Upper lobe of left lung (tissue), 6 donors: Measurements from ENCODE around the gene TRIM10. TPM values are rescaled to one million over a fixed set of nuclear protein-coding genes. Genes with fewer than 3 reads are reported as not detected.
A peak's percentile ranks its signal among the peaks of the same experiment; 100 is the strongest.

Experiments used
- ATAC-seq, 2 donors: fragments of 200-7000 bp; cut with Tn5 transposase; one replicate each; pipeline ENCODE4 v1.9.1; 2022; ENCODE audit warnings: mild to moderate bottlenecking in 2 of 2, moderate library complexity in 2 of 2; ENCODE audit not compliant: low FRiP score in 2 of 2
- DNase-seq, 2 donors: peaks; one replicate each; pipeline ENCODE4 v3.0.0-alpha.2; 2019 to 2020
- H3K27ac ChIP-seq, 4 donors: fragments of 200-600 bp; sonication (generic); one replicate each; pipeline ENCODE4 v1.5.1; 2016 to 2019
- H3K27me3 ChIP-seq, 4 donors: fragments of 200-600 bp; sonication (generic); one replicate each; pipeline ENCODE4 v1.5.1; 2017 to 2019
- H3K36me3 ChIP-seq, 4 donors: fragments of 200-600 bp; sonication (generic); one replicate each; pipeline ENCODE4 v1.5.1; 2016 to 2019
- H3K4me1 ChIP-seq, 4 donors: fragments of 200-600 bp; sonication (generic); one replicate each; pipeline ENCODE4 v1.5.1; 2018 to 2019
- H3K4me3 ChIP-seq, 4 donors: fragments of 200-600 bp; sonication (generic); one replicate each; pipeline ENCODE4 v1.5.1; 2017 to 2019; ENCODE audit warnings: mild to moderate bottlenecking in 2 of 4, moderate library complexity in 1 of 4
- H3K9me3 ChIP-seq, 4 donors: fragments of 200-600 bp; sonication (generic); one replicate each; pipeline ENCODE4 v1.5.1; 2018 to 2019
- EP300 ChIP-seq, 4 donors: sonication (generic); formaldehyde crosslinking; IDR thresholded peaks; one replicate each; pipeline ENCODE4 v1.5.1; 2017; ENCODE audit warnings: antibody characterized with exemption in 4 of 4, control low read depth in 2 of 4
- POLR2A ChIP-seq, 4 donors: fragments of 450-650 bp; IDR thresholded peaks; one replicate each; pipeline ENCODE4 v1.5.1; 2016 to 2017; ENCODE audit warnings: antibody characterized with exemption in 4 of 4, mild to moderate bottlenecking in 2 of 4
- POLR2AphosphoS5 ChIP-seq, 2 donors: sonication (generic); formaldehyde crosslinking; IDR thresholded peaks; one replicate each; pipeline ENCODE4 v1.5.1; 2017; ENCODE audit warnings: antibody characterized with exemption in 2 of 2
- WGBS, 2 donors: methylation state at CpG; one replicate each; pipeline ENCODE4 v1.1.5; 2017 to 2018; 5-methylcytosine and 5-hydroxymethylcytosine counted together
- total RNA-seq, 6 donors: library from RNA; depleted of rRNA in 4 of 6; stranded (reverse); fragments of >200 nt in 4 of 6; gene quantifications; one replicate each; pipeline versions ENCODE4 v1.1.0 to v1.2.1, GENCODE V29; 2016 to 2021
- TF ChIP-seq, protein P1 (sequence below), 6 experiments: fragments of 450-650 bp in 4 of 6; fragments of 200-600 bp in 2 of 6; sonication (generic) in 2 of 6; IDR thresholded peaks; one replicate each; pipeline ENCODE4 v1.5.1; 2016 to 2019; ENCODE audit warnings: antibody characterized with exemption in 6 of 6
- donor health status: DM: no; HTN: no; CAD: no; lungs with moderate emphysema.
- donor health status: DM: no; HTN: yes; CAD: no; lungs with severe emphysema.

TRIM10 gene
- total RNA-seq, 6 donors from 2014 or later: 0.07 to 1.4 (median 0.13) TPM; not detected in 2

DNA sequence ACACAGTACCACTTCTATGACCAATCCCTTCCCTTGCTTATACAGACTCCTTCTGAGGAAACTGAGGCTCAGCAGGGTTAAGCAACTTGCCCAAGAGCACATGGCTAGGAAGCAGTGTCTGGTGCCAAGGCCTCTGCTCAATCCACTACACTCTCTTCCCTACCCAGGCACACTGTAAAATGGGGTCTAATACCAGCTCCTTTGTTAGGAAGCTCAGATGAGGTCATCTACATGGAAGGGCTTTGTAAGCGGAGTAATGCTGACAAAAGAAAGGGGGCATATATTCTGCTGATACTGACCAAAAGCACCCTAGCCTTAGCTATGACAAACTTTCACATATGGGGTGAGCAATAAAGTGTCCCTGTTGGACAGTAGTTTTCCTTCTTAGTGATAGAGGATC is 43.1 kb upstream of the TRIM10 start:
- H3K4me3 ChIP-seq: no peak overlapping the region
- TF ChIP-seq POLR2AphosphoS5 (IDR thresholded peaks at IDR 0.05) (no peak), EP300 (IDR thresholded peaks at IDR 0.05) (no peak), POLR2A (IDR thresholded peaks at IDR 0.05) (no peak)
- TF ChIP-seq, protein P1, sequence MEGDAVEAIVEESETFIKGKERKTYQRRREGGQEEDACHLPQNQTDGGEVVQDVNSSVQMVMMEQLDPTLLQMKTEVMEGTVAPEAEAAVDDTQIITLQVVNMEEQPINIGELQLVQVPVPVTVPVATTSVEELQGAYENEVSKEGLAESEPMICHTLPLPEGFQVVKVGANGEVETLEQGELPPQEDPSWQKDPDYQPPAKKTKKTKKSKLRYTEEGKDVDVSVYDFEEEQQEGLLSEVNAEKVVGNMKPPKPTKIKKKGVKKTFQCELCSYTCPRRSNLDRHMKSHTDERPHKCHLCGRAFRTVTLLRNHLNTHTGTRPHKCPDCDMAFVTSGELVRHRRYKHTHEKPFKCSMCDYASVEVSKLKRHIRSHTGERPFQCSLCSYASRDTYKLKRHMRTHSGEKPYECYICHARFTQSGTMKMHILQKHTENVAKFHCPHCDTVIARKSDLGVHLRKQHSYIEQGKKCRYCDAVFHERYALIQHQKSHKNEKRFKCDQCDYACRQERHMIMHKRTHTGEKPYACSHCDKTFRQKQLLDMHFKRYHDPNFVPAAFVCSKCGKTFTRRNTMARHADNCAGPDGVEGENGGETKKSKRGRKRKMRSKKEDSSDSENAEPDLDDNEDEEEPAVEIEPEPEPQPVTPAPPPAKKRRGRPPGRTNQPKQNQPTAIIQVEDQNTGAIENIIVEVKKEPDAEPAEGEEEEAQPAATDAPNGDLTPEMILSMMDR (IDR thresholded peaks at IDR 0.05): no peak
- H3K9me3 ChIP-seq: no peaks in the 10 kb centered on the region
- no peak for DNase-seq
- no peak for ATAC-seq
- H3K27me3 ChIP-seq: no peaks in the 10 kb centered on the region
- H3K27ac ChIP-seq: no peak overlapping the region
- H3K4me1 ChIP-seq: peaks cover 43 to 63% (median 55%) of the 10 kb centered on the region in 4 donors
- 93 to 95% methylated on average over 1 of the region's 1 CpG for WGBS, 2 donors
- H3K36me3 ChIP-seq: peaks cover under 1 to 17% (median 1%) of the 10 kb centered on the region in 4 donors

DNA sequence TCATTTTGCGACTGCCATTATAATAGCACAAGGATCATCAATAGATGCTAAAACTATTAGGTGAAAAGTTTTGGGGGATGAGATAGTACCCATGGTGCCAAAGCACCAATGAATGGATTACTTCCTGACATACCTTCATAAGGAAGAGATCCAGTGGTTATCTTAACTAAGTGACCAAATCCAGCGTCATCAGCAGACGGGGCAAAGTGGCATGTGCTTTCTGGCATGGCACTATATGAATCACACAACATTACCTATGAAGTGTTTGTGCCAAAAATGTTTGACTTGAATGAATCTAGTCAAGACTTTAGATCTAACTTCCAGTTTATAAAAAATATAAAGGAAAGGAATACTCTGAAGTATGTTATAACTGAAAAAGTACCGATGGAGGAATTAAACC is 41.4 kb upstream of the TRIM10 start:
- Histone ChIP-seq H3K27me3 (no peaks in the 10 kb centered on the region), H3K4me3 (no peak overlapping the region), H3K9me3 (no peaks in the 10 kb centered on the region), H3K36me3 (peaks cover 13 to 34% (median 19%) of the 10 kb centered on the region in 4 donors), H3K27ac (no peak overlapping the region), H3K4me1 (peaks cover 31 to 45% (median 38%) of the 10 kb centered on the region in 4 donors)
- ATAC-seq (no peak), DNase-seq (no peak)
- TF ChIP-seq POLR2AphosphoS5 (IDR thresholded peaks at IDR 0.05) (no peak), EP300 (IDR thresholded peaks at IDR 0.05) (no peak), POLR2A (IDR thresholded peaks at IDR 0.05) (no peak)
- TF ChIP-seq, protein P1 (IDR thresholded peaks at IDR 0.05): no peak
- 89 to 94% methylated on average over 4 of the region's 4 CpGs for WGBS, 2 donors

DNA sequence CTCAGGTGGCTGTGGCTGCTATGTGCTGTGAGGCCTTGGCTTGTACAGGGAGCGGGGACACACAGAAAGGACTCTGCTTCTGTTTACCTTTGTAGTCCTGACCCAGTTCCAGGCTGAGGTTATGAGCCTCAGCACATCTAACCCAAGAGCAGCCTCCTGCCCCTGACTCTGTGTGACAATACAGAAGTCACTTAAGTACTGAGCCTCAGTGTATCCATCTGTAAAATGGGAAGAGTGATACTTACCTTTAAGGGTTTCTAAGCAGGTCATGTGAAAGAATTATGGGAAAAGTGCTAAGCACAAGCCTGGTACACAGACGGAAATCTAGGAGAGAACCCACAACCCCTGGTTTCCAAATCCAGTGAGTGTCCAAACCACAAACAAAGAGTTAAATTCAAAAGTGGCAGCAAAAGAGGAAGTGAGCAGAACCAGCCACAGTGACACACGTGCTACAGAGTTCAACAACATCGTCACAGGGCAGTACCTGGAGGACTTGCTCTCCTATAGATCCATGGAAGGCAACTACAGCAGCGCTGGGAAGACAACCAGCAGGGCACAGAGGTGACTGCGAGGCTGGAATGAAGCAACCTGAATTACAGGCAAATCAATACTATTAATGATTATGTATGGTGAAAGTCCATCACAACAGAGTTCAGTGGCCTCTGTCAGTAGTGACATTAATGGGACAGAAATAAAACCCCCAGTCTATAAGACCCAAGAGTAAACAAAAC is 39.7 kb upstream of the TRIM10 start:
- 55 to 72% methylated on average over 6 of the region's 6 CpGs for WGBS, 2 donors
- no peaks in the 10 kb centered on the region for H3K27me3 ChIP-seq
- H3K27ac ChIP-seq: no peak overlapping the region
- TF ChIP-seq, protein P1 (IDR thresholded peaks at IDR 0.05): no peak
- TF ChIP-seq POLR2A (IDR thresholded peaks at IDR 0.05): no peak
- H3K4me1 ChIP-seq: peaks cover 17 to 29% (median 22%) of the 10 kb centered on the region in 4 donors
- H3K9me3 ChIP-seq: no peaks in the 10 kb centered on the region
- DNase-seq (no peak), ATAC-seq (peak in 1 of 2 donors; percentile 62)
- H3K4me3 ChIP-seq: no peak overlapping the region
- peaks cover 20 to 51% (median 34%) of the 10 kb centered on the region in 4 donors for H3K36me3 ChIP-seq

DNA sequence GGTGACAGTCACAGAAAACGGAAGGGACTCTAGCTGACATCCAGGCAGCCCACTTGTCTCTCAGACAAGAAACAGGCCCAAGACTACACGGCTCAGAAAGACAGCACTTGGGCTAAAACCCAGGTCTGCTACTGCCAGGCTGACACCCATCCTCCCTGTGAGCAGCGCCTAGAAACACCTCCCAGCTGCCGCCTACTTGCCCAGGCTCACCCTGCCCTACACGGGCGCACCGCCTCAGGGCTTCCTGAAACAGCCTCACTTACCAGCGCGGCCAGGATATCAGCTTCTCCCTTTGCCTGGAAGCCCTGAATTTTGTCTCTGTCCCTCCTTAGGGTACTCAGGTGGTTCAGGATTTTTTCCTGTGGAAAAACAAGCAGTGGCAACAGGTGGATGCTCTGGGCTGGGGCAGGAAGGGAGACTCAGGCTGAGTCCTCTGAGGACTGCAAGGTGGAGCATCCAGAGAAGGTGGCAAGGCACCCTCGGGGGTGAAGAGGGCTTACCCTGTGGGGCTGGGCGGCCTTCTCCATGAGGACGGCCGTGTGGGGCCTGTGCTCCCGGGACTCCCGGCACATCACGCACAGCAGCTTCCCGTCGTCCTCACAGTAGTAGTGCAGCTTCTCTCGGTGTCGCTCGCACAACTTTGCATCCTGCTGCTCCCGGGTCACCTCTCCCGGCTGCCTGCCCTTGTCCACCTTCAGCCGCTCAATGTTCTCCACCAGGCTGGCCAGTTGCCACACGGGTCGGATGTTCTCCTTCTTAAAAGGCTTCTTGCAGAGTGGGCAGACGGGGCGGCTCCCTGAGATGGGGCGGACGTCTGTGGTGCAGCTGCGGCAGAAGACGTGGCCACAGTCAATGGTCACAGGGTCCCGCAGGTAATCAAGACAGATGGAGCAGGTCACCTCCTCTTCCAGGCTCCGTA is 37.4 kb upstream of the TRIM10 start:
- TF ChIP-seq EP300 (IDR thresholded peaks at IDR 0.05) (no peak), POLR2A (IDR thresholded peaks at IDR 0.05) (no peak), POLR2AphosphoS5 (IDR thresholded peaks at IDR 0.05) (no peak)
- TF ChIP-seq, protein P1 (IDR thresholded peaks at IDR 0.05): no peak
- H3K27ac ChIP-seq: no peak overlapping the region
- H3K4me3 ChIP-seq: no peak overlapping the region
- 94 to 95% methylated on average over 26 to 32 of the region's 34 CpGs for WGBS, 2 donors
- H3K36me3 ChIP-seq: peaks cover 33 to 72% (median 54%) of the 10 kb centered on the region in 4 donors
- DNase-seq (peak in 1 of 2 donors; percentile 57), ATAC-seq (no peak)
- H3K4me1 ChIP-seq: peaks cover 17 to 20% (median 20%) of the 10 kb centered on the region in 4 donors
- H3K27me3 ChIP-seq: no peaks in the 10 kb centered on the region
- H3K9me3 ChIP-seq: no peaks in the 10 kb centered on the region
